ENCODE results near the gene GEMIN5.

The GEMIN5 gene

GRCh38 chr5:154884424-154884823, 53.6 kb downstream of the GEMIN5 start:
- no peak for DNase-seq

GRCh38 chr5:154881986-154882385, 56.0 kb downstream of the GEMIN5 start:
- DNase-seq: no peak

GRCh38 chr5:154878642-154879335, 59.2 kb downstream of the GEMIN5 start:
- no peak for DNase-seq

- no peak for DNase-seq
Observed at GRCh38 chr5:154873791-154874331, 64.2 kb downstream of the GEMIN5 start.

GRCh38 chr5:154871734-154872133, 66.3 kb downstream of the GEMIN5 start:
- DNase-seq: no peak

- no peak for DNase-seq
Observed at GRCh38 chr5:154868702-154869101, 69.3 kb downstream of the GEMIN5 start.

- no peak for DNase-seq
Observed at GRCh38 chr5:154866841-154867240, 71.2 kb downstream of the GEMIN5 start.

- DNase-seq: no peak
Observed at GRCh38 chr5:154865466-154866184, 72.4 kb downstream of the GEMIN5 start.

GRCh38 chr5:154863291-154864080, 74.5 kb downstream of the GEMIN5 start:
- DNase-seq: no peak

GRCh38 chr5:154862766-154863165, 75.2 kb downstream of the GEMIN5 start:
- DNase-seq: no peak

GRCh38 chr5:154861946-154862345, 76.1 kb downstream of the GEMIN5 start:
- DNase-seq: no peak

- DNase-seq: no peak
Observed at GRCh38 chr5:154860765-154861164, 77.2 kb downstream of the GEMIN5 start.

GRCh38 chr5:154860123-154860522, 77.9 kb downstream of the GEMIN5 start:
- DNase-seq: no peak

GRCh38 chr5:154858972-154859871, 78.8 kb downstream of the GEMIN5 start:
- no peak for DNase-seq

- DNase-seq: peak; percentile 96 to 98
Observed at GRCh38 chr5:154858297-154858971, 79.6 kb downstream of the GEMIN5 start, which contains the start of gene CNOT8. Gene CNOT8 (plus strand): TSS chr5:154858627. CDS start chr5:154863279, 4,652 bp downstream.

- peak; percentile 96 to 97 for DNase-seq
Observed at GRCh38 chr5:154857530-154858296, 80.3 kb downstream of the GEMIN5 start.

- DNase-seq: no peak
Observed at GRCh38 chr5:154851351-154851750, 86.7 kb downstream of the GEMIN5 start.

- no peak for DNase-seq
Observed at GRCh38 chr5:154850255-154851062, 87.6 kb downstream of the GEMIN5 start, which contains the start of gene FAXDC2. Gene FAXDC2 (minus strand): TSS chr5:154850603. CDS start chr5:154838178, 12,425 bp downstream.

- DNase-seq: no peak
Observed at GRCh38 chr5:154849791-154850201, 88.2 kb downstream of the GEMIN5 start.

Measured in NCI-H2081 (cell line).